Measurements from ENCODE around the gene PCDHB10. TPM values are rescaled to one million over a fixed set of nuclear protein-coding genes. Genes with fewer than 3 reads are reported as not detected.
"Not testable (repeated sequence)": the region's sequence is repeated elsewhere in the genome, so short reads cannot be mapped to it uniquely, and the experiment has no call there.

PCDHB10 gene
- total RNA-seq, 1 donor from 2014 or later, result 9.3 TPM

DNA sequence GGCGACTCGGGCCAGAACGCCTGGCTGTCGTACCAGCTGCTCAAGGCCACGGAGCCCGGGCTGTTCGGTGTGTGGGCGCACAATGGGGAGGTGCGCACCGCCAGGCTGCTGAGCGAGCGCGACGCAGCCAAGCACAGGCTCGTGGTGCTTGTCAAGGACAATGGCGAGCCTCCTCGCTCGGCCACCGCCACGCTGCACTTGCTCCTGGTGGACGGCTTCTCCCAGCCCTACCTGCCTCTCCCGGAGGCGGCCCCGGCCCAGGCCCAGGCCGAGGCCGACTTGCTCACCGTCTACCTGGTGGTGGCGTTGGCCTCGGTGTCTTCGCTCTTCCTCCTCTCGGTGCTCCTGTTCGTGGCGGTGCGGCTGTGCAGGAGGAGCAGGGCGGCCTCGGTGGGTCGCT is 2.2 kb downstream of the PCDHB10 start:
- H3K4me3 Mint-ChIP-seq; H3K27ac ChIP-seq; H3K4me3 ChIP-seq; H3K9ac ChIP-seq; H3F3A ChIP-seq (ENCODE audit: low read depth); H3K4me1 ChIP-seq; H3K27me3 Mint-ChIP-seq (ENCODE audit: insufficient read depth, low read depth); DNase-seq (ENCODE audit: low spot score); H3K27ac Mint-ChIP-seq; H3K79me2 ChIP-seq (ENCODE audit: low read depth); H3K4me1 Mint-ChIP-seq; H2AFZ ChIP-seq (replicated peaks); H3K4me2 ChIP-seq; H4K20me1 ChIP-seq (ENCODE audit: low read depth); H3K27me3 ChIP-seq: not testable (repeated sequence)
- Histone ChIP-seq H3K36me3 (peaks cover 14% of the 10 kb centered on the region), H3K9me3 (ENCODE audit: low read depth) (peaks cover 22% of the 10 kb centered on the region)
- H3K36me3 Mint-ChIP-seq, result peaks cover 13% of the 10 kb centered on the region
- peaks cover 58% of the 10 kb centered on the region for H3K9me3 Mint-ChIP-seq

DNA sequence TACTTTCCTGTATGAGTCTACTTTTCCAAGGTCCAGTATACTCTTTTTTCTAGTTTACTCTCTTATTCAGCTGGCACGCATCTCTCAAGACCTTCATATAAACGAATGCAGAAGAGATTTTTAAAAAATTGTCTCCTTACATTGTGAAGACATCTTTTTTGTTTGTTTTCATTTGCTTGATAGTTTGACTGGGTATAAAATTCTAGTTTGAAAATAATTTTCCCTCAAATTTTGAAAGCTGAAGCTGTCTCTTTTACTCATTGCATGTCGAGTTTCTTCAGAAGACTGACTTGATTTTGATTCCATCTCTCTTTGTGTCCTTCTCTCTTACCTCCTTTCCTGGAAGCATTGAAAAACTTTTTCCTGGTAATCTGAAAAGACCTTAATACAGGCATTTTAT is 4.2 kb downstream of the PCDHB10 start:
- no peaks in the 10 kb centered on the region for H3K79me2 ChIP-seq (ENCODE audit: low read depth)
- H3K4me3 Mint-ChIP-seq, result no peak overlapping the region
- no peak overlapping the region for H3K27ac ChIP-seq
- H3K9me3 ChIP-seq (ENCODE audit: low read depth), result peaks cover 22% of the 10 kb centered on the region
- TF ChIP-seq, protein P1, sequence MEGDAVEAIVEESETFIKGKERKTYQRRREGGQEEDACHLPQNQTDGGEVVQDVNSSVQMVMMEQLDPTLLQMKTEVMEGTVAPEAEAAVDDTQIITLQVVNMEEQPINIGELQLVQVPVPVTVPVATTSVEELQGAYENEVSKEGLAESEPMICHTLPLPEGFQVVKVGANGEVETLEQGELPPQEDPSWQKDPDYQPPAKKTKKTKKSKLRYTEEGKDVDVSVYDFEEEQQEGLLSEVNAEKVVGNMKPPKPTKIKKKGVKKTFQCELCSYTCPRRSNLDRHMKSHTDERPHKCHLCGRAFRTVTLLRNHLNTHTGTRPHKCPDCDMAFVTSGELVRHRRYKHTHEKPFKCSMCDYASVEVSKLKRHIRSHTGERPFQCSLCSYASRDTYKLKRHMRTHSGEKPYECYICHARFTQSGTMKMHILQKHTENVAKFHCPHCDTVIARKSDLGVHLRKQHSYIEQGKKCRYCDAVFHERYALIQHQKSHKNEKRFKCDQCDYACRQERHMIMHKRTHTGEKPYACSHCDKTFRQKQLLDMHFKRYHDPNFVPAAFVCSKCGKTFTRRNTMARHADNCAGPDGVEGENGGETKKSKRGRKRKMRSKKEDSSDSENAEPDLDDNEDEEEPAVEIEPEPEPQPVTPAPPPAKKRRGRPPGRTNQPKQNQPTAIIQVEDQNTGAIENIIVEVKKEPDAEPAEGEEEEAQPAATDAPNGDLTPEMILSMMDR (IDR thresholded peaks at IDR 0.05), result no peak
- TF ChIP-seq EZH2 (IDR thresholded peaks at IDR 0.05) (no peak), EZH2phosphoT487 (IDR thresholded peaks at IDR 0.05) (no peak)
- H3K4me1 Mint-ChIP-seq, result no peaks in the 10 kb centered on the region
- no peak overlapping the region for H3K4me3 ChIP-seq
- no peak overlapping the region for H2AFZ ChIP-seq (replicated peaks)
- peaks cover 11% of the 10 kb centered on the region for H3K36me3 ChIP-seq
- no peak overlapping the region for H3K4me2 ChIP-seq
- peaks cover 18% of the 10 kb centered on the region for H3K36me3 Mint-ChIP-seq
- H3K27me3 ChIP-seq, result peaks cover 17% of the 10 kb centered on the region
- H4K20me1 ChIP-seq (ENCODE audit: low read depth), result no peaks in the 10 kb centered on the region
- H3K9me3 Mint-ChIP-seq, result peaks cover 62% of the 10 kb centered on the region
- peaks cover 8% of the 10 kb centered on the region for H3K27me3 Mint-ChIP-seq (ENCODE audit: insufficient read depth, low read depth)
- H3K9ac ChIP-seq, result no peak overlapping the region
- no peak overlapping the region for H3K27ac Mint-ChIP-seq
- H3F3A ChIP-seq (ENCODE audit: low read depth), result peaks cover 6% of the 10 kb centered on the region
- DNase-seq (ENCODE audit: low spot score), result no peak
- no peaks in the 10 kb centered on the region for H3K4me1 ChIP-seq

DNA sequence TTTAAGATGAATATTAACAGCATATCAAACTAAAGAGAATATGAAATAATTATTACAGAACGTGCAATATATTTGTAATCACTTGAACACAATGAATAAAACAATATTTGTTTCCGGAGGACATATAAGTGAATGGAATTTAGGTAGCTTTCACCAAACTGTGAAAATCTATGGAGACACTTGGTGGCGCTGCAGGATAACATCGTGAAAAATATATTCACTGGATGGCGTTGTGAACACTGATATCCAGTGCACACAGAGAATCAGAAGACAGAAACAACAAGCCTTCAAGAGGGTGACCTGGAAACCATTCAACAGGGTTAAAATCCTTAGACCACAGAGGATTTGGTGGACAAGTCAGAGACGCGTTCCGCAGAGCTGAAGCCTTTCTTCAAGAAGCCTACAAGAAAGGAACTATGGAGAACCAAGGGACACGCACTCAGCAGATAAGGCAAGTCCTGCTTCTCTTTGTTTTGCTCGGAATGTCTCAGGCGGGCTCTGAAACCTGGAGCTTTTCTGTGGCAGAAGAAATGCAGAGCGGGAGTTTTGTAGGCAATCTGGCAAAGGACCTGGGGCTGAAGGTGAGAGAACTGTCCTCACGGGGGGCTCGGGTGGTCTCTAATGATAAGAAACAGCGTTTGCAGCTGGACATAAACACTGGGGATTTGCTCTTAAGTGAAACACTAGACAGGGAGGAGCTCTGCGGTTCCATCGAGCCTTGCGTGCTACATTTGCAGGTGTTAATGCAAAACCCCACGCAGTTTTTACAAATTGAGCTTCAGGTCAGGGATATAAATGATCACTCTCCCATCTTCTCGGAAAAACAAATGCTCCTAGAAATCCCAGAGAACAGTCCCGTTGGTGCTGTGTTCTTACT is 7.4 kb downstream of the PCDHB10 start, which contains the start of gene PCDHB11:
Gene PCDHB11, plus strand, starts transcription at position 269 of the 877 bp plus-strand sequence. Its CDS starts 148 bp downstream, at position 417.
- peaks cover 15% of the 10 kb centered on the region for H3K36me3 Mint-ChIP-seq
- Histone ChIP-seq H3K4me1 (no peaks in the 10 kb centered on the region), H3F3A (ENCODE audit: low read depth) (no peaks in the 10 kb centered on the region), H3K36me3 (peaks cover 11% of the 10 kb centered on the region), H3K4me3 (no peak within 1 kb of the TSS), H3K27ac (no peak within 1 kb of the TSS), H2AFZ (replicated peaks) (no peak within 1 kb of the TSS), H3K79me2 (ENCODE audit: low read depth) (no peaks in the 10 kb centered on the region), H3K9me3 (ENCODE audit: low read depth) (peaks cover 17% of the 10 kb centered on the region), H4K20me1 (ENCODE audit: low read depth) (no peaks in the 10 kb centered on the region), H3K27me3 (peaks cover 30% of the 10 kb centered on the region), H3K4me2 (no peak within 1 kb of the TSS), H3K9ac (no peak within 1 kb of the TSS)
- peaks cover 8% of the 10 kb centered on the region for H3K27me3 Mint-ChIP-seq (ENCODE audit: insufficient read depth, low read depth)
- TF ChIP-seq, protein P1 (IDR thresholded peaks at IDR 0.05), result peak; percentile 59
- TF ChIP-seq EZH2phosphoT487 (IDR thresholded peaks at IDR 0.05) (no peak), EZH2 (IDR thresholded peaks at IDR 0.05) (no peak)
- peak within 1 kb of the TSS; percentile 83 for H3K27ac Mint-ChIP-seq
- H3K4me3 Mint-ChIP-seq, result peak within 1 kb of the TSS; percentile 60
- peaks cover 54% of the 10 kb centered on the region for H3K9me3 Mint-ChIP-seq
- no peaks in the 10 kb centered on the region for H3K4me1 Mint-ChIP-seq
- peak; percentile 53 for DNase-seq (ENCODE audit: low spot score)

DNA sequence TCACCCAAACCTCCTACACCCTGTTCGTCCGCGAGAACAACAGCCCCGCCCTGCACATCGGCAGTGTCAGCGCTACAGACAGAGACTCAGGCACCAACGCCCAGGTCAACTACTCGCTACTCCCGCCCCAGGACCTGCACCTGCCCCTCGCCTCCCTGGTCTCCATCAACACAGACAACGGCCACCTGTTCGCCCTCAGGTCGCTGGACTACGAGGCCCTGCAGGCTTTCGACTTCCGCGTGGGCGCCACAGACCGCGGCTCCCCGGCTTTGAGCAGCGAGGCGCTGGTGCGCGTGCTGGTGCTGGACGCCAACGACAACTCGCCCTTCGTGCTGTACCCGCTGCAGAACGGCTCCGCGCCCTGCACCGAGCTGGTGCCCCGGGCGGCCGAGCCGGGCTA is 9.0 kb downstream of the PCDHB10 start:
- not testable (repeated sequence) for H3K27ac ChIP-seq; H3K4me3 Mint-ChIP-seq; H3K4me1 ChIP-seq; H3K4me3 ChIP-seq; H4K20me1 ChIP-seq (ENCODE audit: low read depth); H3K79me2 ChIP-seq (ENCODE audit: low read depth); H3K4me2 ChIP-seq; H3K36me3 ChIP-seq; H3K27me3 Mint-ChIP-seq (ENCODE audit: insufficient read depth, low read depth); H3F3A ChIP-seq (ENCODE audit: low read depth); DNase-seq (ENCODE audit: low spot score); H3K9me3 ChIP-seq (ENCODE audit: low read depth); H2AFZ ChIP-seq (replicated peaks); H3K4me1 Mint-ChIP-seq; H3K27ac Mint-ChIP-seq; H3K9ac ChIP-seq
- peaks cover 30% of the 10 kb centered on the region for H3K27me3 ChIP-seq
- Mint-ChIP-seq H3K36me3 (peaks cover 14% of the 10 kb centered on the region), H3K9me3 (peaks cover 53% of the 10 kb centered on the region)

DNA sequence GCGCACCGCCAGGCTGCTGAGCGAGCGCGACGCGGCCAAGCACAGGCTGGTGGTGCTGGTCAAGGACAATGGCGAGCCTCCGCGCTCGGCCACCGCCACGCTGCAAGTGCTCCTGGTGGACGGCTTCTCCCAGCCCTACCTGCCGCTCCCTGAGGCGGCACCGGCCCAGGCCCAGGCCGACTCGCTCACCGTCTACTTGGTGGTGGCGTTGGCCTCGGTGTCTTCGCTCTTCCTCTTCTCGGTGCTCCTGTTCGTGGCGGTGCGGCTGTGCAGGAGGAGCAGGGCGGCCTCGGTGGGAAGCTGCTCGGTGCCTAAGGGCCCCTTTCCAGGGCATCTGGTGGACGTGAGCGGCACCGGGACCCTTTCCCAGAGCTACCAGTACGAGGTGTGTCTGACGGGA is 9.5 kb downstream of the PCDHB10 start:
- H3K4me1 Mint-ChIP-seq; DNase-seq (ENCODE audit: low spot score); H3F3A ChIP-seq (ENCODE audit: low read depth); H3K36me3 ChIP-seq; H3K9ac ChIP-seq; H4K20me1 ChIP-seq (ENCODE audit: low read depth); H2AFZ ChIP-seq (replicated peaks); H3K9me3 ChIP-seq (ENCODE audit: low read depth); H3K79me2 ChIP-seq (ENCODE audit: low read depth); H3K27ac Mint-ChIP-seq; H3K4me3 ChIP-seq; H3K27me3 Mint-ChIP-seq (ENCODE audit: insufficient read depth, low read depth); H3K4me2 ChIP-seq; H3K4me1 ChIP-seq; H3K4me3 Mint-ChIP-seq; H3K27ac ChIP-seq: not testable (repeated sequence)
- Mint-ChIP-seq H3K36me3 (peaks cover 12% of the 10 kb centered on the region), H3K9me3 (peaks cover 50% of the 10 kb centered on the region)
- peaks cover 30% of the 10 kb centered on the region for H3K27me3 ChIP-seq

Measured in neural progenitor cell (in vitro differentiated cells).